ENCODE results near the gene RBL2.
"Not testable (repeated sequence)": the region's sequence is repeated elsewhere in the genome, so short reads cannot be mapped to it uniquely, and the experiment has no call there.

The RBL2 gene

GRCh38 chr16:53506254-53506653 is 72.0 kb downstream of the RBL2 start:
- DNase-seq (ENCODE audit: low spot score) (no peak), FAIRE-seq (no peak)

DNA sequence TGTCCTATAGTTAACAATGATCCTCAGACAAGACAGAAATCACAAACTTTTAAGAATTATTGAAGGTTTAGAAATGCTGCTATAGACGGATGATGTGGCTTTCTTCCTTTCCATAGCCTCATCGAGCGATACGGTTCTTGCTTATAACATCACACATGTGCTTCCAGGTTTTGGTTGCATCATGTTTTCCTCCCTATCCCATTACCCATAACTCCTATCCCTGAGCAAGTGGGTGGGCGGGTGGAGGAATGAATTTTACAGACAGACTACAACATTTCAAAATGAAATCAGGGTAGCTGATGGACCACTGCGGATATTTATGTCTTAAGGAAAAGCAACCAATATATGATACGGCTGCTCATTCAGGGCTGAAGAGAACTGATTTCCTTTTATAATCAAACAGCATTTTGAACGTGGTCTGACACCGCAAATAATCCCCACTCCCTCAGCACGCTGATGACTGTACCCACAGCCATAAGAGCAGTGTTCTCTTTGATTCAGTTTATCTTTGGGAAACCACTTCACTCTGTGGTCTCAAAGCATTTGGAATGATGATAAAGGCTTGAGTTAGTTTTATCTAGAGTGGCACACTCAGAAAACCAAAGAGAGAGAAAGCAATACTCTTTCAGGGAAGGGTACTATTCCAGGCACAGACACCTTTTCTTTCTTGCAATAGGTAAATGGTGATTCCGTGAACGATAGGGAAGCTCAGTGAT is 73.4 kb downstream of the RBL2 start:
- DNase-seq (ENCODE audit: low spot score) (no peak), FAIRE-seq (no peak)

- FAIRE-seq (no peak), DNase-seq (ENCODE audit: low spot score) (peak; percentile 45)
Observed at GRCh38 chr16:53509906-53510703, 75.8 kb downstream of the RBL2 start.

GRCh38 chr16:53510704-53511070 is 76.4 kb downstream of the RBL2 start:
- DNase-seq (ENCODE audit: low spot score) (no peak), FAIRE-seq (no peak)

GRCh38 chr16:53511084-53511402 is 76.8 kb downstream of the RBL2 start:
- FAIRE-seq (no peak), DNase-seq (ENCODE audit: low spot score) (no peak)

GRCh38 chr16:53511403-53512280 is 77.4 kb downstream of the RBL2 start:
- FAIRE-seq: no peak
- no peak for DNase-seq (ENCODE audit: low spot score)

- FAIRE-seq; DNase-seq (ENCODE audit: low spot score): not testable (repeated sequence)
Observed at GRCh38 chr16:53512795-53513194, 78.5 kb downstream of the RBL2 start.

- peak; percentile 38 for DNase-seq (ENCODE audit: low spot score)
- FAIRE-seq: no peak
Observed at GRCh38 chr16:53515259-53515658, 81.0 kb downstream of the RBL2 start.

- FAIRE-seq (no peak), DNase-seq (ENCODE audit: low spot score) (no peak)
Observed at GRCh38 chr16:53515811-53516210, 81.5 kb downstream of the RBL2 start.

GRCh38 chr16:53517851-53518250 is 83.6 kb downstream of the RBL2 start:
- DNase-seq (ENCODE audit: low spot score) (no peak), FAIRE-seq (no peak)

DNA sequence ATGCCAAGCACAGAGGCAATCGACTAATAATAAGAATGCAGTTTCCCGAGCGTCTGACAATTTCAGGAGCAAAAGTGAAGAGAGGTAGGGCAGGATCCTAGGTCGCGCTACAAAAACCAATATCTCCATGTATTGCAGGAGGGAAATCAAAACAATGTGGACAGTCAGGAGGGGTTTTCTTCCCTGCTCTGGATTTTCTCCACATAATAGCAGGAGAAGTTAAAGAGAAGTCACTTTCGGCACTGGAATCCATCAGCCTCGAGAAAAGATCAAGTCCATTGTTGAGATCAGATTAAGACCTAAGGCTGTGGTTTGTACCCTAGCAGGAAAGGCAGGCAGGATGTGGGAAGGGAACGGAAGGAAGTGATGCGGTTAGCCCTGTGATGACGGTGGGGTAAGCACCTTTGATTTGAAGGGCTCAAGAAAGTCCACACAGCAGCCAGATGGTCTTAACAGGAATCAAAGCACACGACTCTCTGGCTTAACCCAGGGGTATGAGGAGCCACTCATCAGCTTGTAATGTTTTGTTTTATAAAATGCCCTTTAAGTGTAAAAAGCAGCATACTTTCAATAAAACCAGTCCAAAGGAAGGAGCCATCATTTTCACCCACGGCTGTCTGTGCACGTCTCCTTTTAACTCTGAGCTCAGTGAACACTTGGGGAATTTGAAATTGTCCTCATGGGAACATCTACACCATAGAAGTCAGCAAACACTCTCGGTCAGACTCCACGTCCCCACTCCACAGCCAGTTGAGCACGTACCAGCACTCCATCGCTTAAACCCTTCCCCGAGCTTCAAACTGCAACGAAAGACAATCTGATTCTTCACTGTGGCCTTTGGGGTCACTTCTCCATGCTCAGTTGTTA is 84.5 kb downstream of the RBL2 start:
- peak; percentile 8 for DNase-seq (ENCODE audit: low spot score)
- FAIRE-seq: no peak

- FAIRE-seq (no peak), DNase-seq (ENCODE audit: low spot score) (no peak)
Observed at GRCh38 chr16:53519417-53520091, 85.3 kb downstream of the RBL2 start.

DNA sequence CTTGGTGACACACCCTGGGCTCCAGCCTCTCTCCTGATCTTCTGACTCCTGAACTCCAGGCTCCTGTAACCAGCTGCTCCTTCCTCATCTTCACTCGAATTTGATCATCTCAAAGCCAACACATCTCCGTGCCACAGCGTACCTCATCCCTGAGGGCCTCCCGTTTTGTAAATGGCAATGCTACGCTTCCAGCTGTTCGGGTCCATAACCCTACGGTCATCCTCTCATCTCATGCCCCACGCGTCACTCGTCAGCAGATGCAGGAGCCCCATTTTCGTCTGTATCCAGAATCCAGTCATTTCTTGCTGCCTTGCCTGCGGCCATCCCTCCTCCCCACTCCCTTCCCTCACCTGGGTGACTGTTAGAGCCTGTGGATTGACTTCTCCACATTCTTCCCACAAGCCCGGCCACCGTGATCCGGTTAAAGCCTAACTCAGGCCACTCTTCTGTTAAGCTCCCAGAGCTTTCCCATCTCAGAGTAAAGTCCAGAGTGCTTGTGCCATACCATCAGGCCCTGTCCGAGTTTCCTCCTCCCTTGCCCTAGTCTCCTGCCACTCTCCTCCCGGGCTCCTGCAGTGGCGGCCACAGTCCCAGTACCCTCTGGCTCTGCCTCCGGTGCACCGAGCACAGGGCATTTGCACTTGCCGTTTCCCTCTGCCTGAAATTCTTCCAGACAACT is 89.0 kb downstream of the RBL2 start:
- DNase-seq (ENCODE audit: low spot score) (no peak), FAIRE-seq (no peak)

- DNase-seq (ENCODE audit: low spot score): no peak
- FAIRE-seq: no peak
Observed at GRCh38 chr16:53523971-53524548, 89.8 kb downstream of the RBL2 start.

GRCh38 chr16:53528797-53529196 is 94.5 kb downstream of the RBL2 start:
- no peak for DNase-seq (ENCODE audit: low spot score)
- FAIRE-seq: no peak

DNA sequence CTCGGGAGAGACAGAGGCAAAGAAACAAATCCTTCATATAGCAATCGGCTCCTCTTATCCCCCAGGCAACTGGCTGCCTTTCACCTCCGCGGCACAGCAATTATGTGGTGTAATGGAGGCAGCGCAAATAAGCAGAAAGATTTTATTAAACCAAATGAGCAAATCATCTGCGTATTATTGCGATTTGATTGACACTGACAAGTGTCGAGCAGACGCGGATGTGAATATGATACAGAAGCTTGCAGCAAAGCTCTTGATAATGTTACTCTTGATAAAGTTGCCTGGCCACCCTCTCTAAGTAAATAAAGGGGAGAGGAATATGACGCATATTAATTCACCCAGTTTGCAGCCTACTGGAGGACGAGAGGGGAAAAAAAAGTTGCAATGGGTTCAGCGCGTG is 95.2 kb downstream of the RBL2 start:
- DNase-seq (ENCODE audit: low spot score) (no peak), FAIRE-seq (no peak)

- DNase-seq (ENCODE audit: low spot score) (no peak), FAIRE-seq (no peak)
Observed at GRCh38 chr16:53530046-53530445, 95.8 kb downstream of the RBL2 start.

DNA sequence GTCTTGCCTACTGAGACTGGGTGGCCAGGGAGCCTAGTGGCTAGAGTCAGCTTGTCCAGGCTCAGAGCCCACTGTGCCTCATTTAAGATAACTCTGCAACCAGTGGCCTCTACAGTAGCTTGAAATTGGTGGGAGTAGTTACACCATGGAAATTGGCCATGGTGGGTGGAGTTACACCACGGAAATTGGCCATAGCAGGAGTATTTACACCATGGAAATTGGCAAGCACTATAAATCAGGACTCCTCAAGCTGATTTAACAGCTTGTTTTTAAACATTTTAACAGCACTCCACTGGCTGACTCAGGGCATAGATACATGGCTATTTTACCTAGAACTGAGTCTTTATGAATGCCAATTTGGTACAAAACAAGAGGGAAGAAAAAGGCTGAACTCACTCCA is 96.5 kb downstream of the RBL2 start:
- FAIRE-seq (no peak), DNase-seq (ENCODE audit: low spot score) (no peak)

DNA sequence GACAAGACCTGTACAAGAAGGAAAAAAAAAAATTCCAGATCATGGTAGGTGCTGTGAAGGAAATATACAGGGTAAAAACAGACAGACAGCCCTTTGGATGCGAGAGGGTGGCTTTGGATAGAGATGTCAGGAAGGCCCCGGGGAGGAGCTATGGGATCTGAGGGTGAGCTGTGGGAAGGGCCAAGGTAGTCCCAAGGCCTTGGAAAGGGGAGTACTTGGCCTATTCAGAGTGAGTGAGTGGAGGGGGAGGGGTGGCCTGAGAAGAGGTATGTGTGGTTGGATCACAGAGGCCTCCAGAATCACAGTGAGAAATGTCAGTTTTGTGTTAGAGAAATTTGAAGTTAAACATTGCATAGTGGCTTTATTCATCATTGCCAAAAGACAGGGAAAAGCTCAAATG is 99.9 kb downstream of the RBL2 start:
- no peak for FAIRE-seq
- DNase-seq (ENCODE audit: low spot score): no peak

GRCh38 chr16:53537626-53538025 is 103.4 kb downstream of the RBL2 start:
- no peak for FAIRE-seq
- no peak for DNase-seq (ENCODE audit: low spot score)
